Measurements from ENCODE around the gene SORBS2. TPM values are rescaled to one million over a fixed set of nuclear protein-coding genes. Genes with fewer than 3 reads are reported as not detected.

The SORBS2 gene
- total and polyA plus RNA-seq, 2 donors (not counting 3 experiments of a cell fraction or from before 2014, with no cell fraction given): 69.8 to 82.5 TPM

- H3K9ac ChIP-seq (replicated peaks; ENCODE audit: extremely low read depth, insufficient read depth, low read length): no peak overlapping the region
- ChIA-PET POLR2A (no interaction called here), CTCF (interaction anchor here (0.6 to 3.0 kb wide), 4 partner anchors 216 to 413 kb away, joined by 3 to 17 read pairs (median 9); no protein-coding TSS in a partner anchor)
- H3K9me1 ChIP-seq (replicated peaks; ENCODE audit: control insufficient read depth, extremely low read depth, insufficient read depth, low read length): no peaks in the 10 kb centered on the region
- no peak overlapping the region for H2AFZ ChIP-seq (ENCODE audit: low read depth, low read length)
- H3K4me1 ChIP-seq (ENCODE audit: control insufficient read depth, extremely low read depth, insufficient read depth, low read length): no peaks in the 10 kb centered on the region
- no peak overlapping the region for H3K4me3 ChIP-seq (replicated peaks in 1 of 3; ENCODE audit: insufficient read depth in 1 of 3, low read depth in 1 of 3, low read length in 3 of 3)
- dilution Hi-C loops (cut with MboI; ENCODE audit: extremely low pct_ligation_motif_present, low sequenced_read_pairs): loop anchor here (25.0 kb wide), 1 partner anchor 411 kb away; no protein-coding TSS in a partner anchor
- no peaks in the 10 kb centered on the region for H3K36me3 ChIP-seq (ENCODE audit: control insufficient read depth in 2 of 2, extremely low read depth in 1 of 2, insufficient read depth in 2 of 2, low read length in 2 of 2)
- no peaks in the 10 kb centered on the region for H4K20me1 ChIP-seq (replicated peaks; ENCODE audit: control insufficient read depth, extremely low read depth, insufficient read depth, low read length)
- H3K27me3 ChIP-seq (ENCODE audit: control insufficient read depth in 2 of 2, insufficient read depth in 2 of 2, low read length in 2 of 2): no peaks in the 10 kb centered on the region
- no peak overlapping the region for H3K27ac ChIP-seq (ENCODE audit: insufficient read depth, low read depth, low read length)
- DNase-seq (ENCODE audit: low read depth, low spot score) (no peak), FAIRE-seq (no peak)
- no TSS peak for BruUV-seq (replicated peaks)
- no peak for TF ChIP-seq POLR2A (IDR thresholded peaks at IDR 0.05; ENCODE audit: low read depth, low read length)
- no peak for TF ChIP-seq GATA2 (IDR thresholded peaks at IDR 0.05; ENCODE audit: insufficient read depth, insufficient read length, low read depth, low read length)
- no peak for TF ChIP-seq MYC (IDR thresholded peaks at IDR 0.05; ENCODE audit: low read depth, low read length)
- no peak for TF ChIP-seq EZH2 (IDR thresholded peaks at IDR 0.05; ENCODE audit: borderline replicate concordance, low read depth, low read length, severe bottlenecking)
- no peak for TF ChIP-seq CTCF (IDR thresholded peaks at IDR 0.05; ENCODE audit: extremely low read depth in 1 of 2, insufficient read depth in 1 of 2, low read depth in 1 of 2, low read length in 2 of 2)
- intact Hi-C loops (cut with micrococcal nuclease): no loop called here
- no peak overlapping the region for H3K4me2 ChIP-seq (ENCODE audit: insufficient read depth, low read length)
- no peaks in the 10 kb centered on the region for H3K79me2 ChIP-seq (ENCODE audit: control insufficient read depth, insufficient read depth, low read length)
- H3K9me3 ChIP-seq (replicated peaks; ENCODE audit: control insufficient read depth, insufficient read depth, low read length): no peaks in the 10 kb centered on the region
Measured at GRCh38 chr4:185626798-185627197, 185.2 kb downstream of the SORBS2 start.

GRCh38 chr4:185625503-185625902, 186.5 kb downstream of the SORBS2 start:
- peak; percentile 7 for DNase-seq (ENCODE audit: low read depth, low spot score)
- H3K4me1 ChIP-seq (ENCODE audit: control insufficient read depth, extremely low read depth, insufficient read depth, low read length): no peaks in the 10 kb centered on the region
- POLR2A ChIA-PET: no interaction called here
- H3K9me3 ChIP-seq (replicated peaks; ENCODE audit: control insufficient read depth, insufficient read depth, low read length): no peaks in the 10 kb centered on the region
- no peak overlapping the region for H3K27ac ChIP-seq (ENCODE audit: insufficient read depth, low read depth, low read length)
- no peak overlapping the region for H3K9ac ChIP-seq (replicated peaks; ENCODE audit: extremely low read depth, insufficient read depth, low read length)
- no TSS peak for BruUV-seq (replicated peaks)
- H3K4me2 ChIP-seq (ENCODE audit: insufficient read depth, low read length): no peak overlapping the region
- no peak overlapping the region for H3K4me3 ChIP-seq (replicated peaks in 1 of 3; ENCODE audit: insufficient read depth in 1 of 3, low read depth in 1 of 3, low read length in 3 of 3)
- peak; percentile 50 for FAIRE-seq
- intact Hi-C loops (cut with micrococcal nuclease) (no loop called here), dilution Hi-C loops (cut with MboI; ENCODE audit: extremely low pct_ligation_motif_present, low sequenced_read_pairs) (loop anchor here (25.0 kb wide), 1 partner anchor 412 kb away; no protein-coding TSS in a partner anchor)
- no peaks in the 10 kb centered on the region for H3K27me3 ChIP-seq (ENCODE audit: control insufficient read depth in 2 of 2, insufficient read depth in 2 of 2, low read length in 2 of 2)
- H3K9me1 ChIP-seq (replicated peaks; ENCODE audit: control insufficient read depth, extremely low read depth, insufficient read depth, low read length): no peaks in the 10 kb centered on the region
- H3K36me3 ChIP-seq (ENCODE audit: control insufficient read depth in 2 of 2, extremely low read depth in 1 of 2, insufficient read depth in 2 of 2, low read length in 2 of 2): no peaks in the 10 kb centered on the region
- no peaks in the 10 kb centered on the region for H3K79me2 ChIP-seq (ENCODE audit: control insufficient read depth, insufficient read depth, low read length)
- no peaks in the 10 kb centered on the region for H4K20me1 ChIP-seq (replicated peaks; ENCODE audit: control insufficient read depth, extremely low read depth, insufficient read depth, low read length)
- CTCF ChIA-PET: interaction anchor here (1.2 to 3.0 kb wide), 7 partner anchors 9 to 412 kb away, joined by 4 to 17 read pairs (median 10); no protein-coding TSS in a partner anchor
- H2AFZ ChIP-seq (ENCODE audit: low read depth, low read length): no peak overlapping the region
- TF ChIP-seq GATA2 (IDR thresholded peaks at IDR 0.05; ENCODE audit: insufficient read depth, insufficient read length, low read depth, low read length) (no peak), JUN (IDR thresholded peaks at IDR 0.05; ENCODE audit: borderline replicate concordance, insufficient read depth, insufficient read length, low read depth) (no peak), EZH2 (IDR thresholded peaks at IDR 0.05; ENCODE audit: borderline replicate concordance, low read depth, low read length, severe bottlenecking) (no peak)

Measured in endothelial cell of umbilical vein (primary cell).